Endothelial cell of coronary artery (primary cell): ENCODE results near the gene TRIOBP. TPM values are rescaled to one million over a fixed set of nuclear protein-coding genes. Genes with fewer than 3 reads are reported as not detected.

Source experiments
- total RNA-seq: library from RNA; depleted of rRNA; stranded (reverse); fragments of >200 nt; gene quantifications from 2 replicates; pipeline ENCODE4 v1.2.3, GENCODE V29; 2014

Gene TRIOBP
- 82.5 and 105 TPM in 2 replicates for total RNA-seq

GRCh38 chr22:37696657-37697537 is at the start of gene TRIOBP:
TSS of gene TRIOBP (plus strand) at chr22:37697048. CDS start at chr22:37701366, 4,318 bp downstream.

GRCh38 chr22:37658133-37659065 is 38.4 kb upstream of the TRIOBP start, which contains the start of gene PDXP:
TSS of gene PDXP (plus strand) at chr22:37658723. CDS start at chr22:37658783, 60 bp downstream.

GRCh38 chr22:37674951-37675929 is 21.6 kb upstream of the TRIOBP start, which contains the start of gene LGALS1:
TSS of gene LGALS1 (plus strand) at chr22:37675636. CDS start at chr22:37675703, 67 bp downstream.

GRCh38 chr22:37686002-37686982 is 10.6 kb upstream of the TRIOBP start, which contains the start of gene NOL12:
TSS of gene NOL12 (plus strand) at chr22:37686343. CDS start at chr22:37686393, 50 bp downstream.

GRCh38 chr22:37807410-37808293 is 110.8 kb downstream of the TRIOBP start, which contains the start of gene GCAT:
TSS of gene GCAT (plus strand) at chr22:37807934. CDS start at chr22:37807968, 34 bp downstream.

GRCh38 chr22:37823134-37823985 is 126.5 kb downstream of the TRIOBP start, which contains the start of gene GALR3:
TSS of gene GALR3 (plus strand) at chr22:37823382. CDS start at chr22:37823407, 25 bp downstream.

Other genes with a start within 250 kb of the TRIOBP start
- gene MFNG, start 210.7 kb upstream of the TRIOBP start, total RNA-seq = 73.4 and 104 TPM in 2 replicates
- 39.0 and 52.6 TPM in 2 replicates for gene CARD10, start 177.6 kb upstream of the TRIOBP start, total RNA-seq
- gene CDC42EP1, start 136.6 kb upstream of the TRIOBP start, total RNA-seq = 16.5 and 23.1 TPM in 2 replicates
- not detected in 2 replicates for gene LGALS2, start 117.0 kb upstream of the TRIOBP start, total RNA-seq
- 29.3 and 44.0 TPM in 2 replicates for gene GGA1, start 88.2 kb upstream of the TRIOBP start, total RNA-seq
- gene SH3BP1, start 57.4 kb upstream of the TRIOBP start, total RNA-seq = 0.54 and 2.5 TPM in 2 replicates
- 7.2 and 7.4 TPM in 2 replicates for gene PDXP, start 38.3 kb upstream of the TRIOBP start, total RNA-seq
- 7,806 and 8,155 TPM in 2 replicates for gene LGALS1, start 21.4 kb upstream of the TRIOBP start, total RNA-seq
- gene NOL12, start 10.7 kb upstream of the TRIOBP start, total RNA-seq = 26.7 and 37.4 TPM in 2 replicates
- gene GCAT, start 110.9 kb downstream of the TRIOBP start, total RNA-seq = 18.5 and 31.3 TPM in 2 replicates
- not detected in 2 replicates for gene GALR3, start 126.3 kb downstream of the TRIOBP start, total RNA-seq
- 22.9 and 31.6 TPM in 2 replicates for gene ANKRD54, start 147.3 kb downstream of the TRIOBP start, total RNA-seq
- 340 and 346 TPM in 2 replicates for gene EIF3L, start 152.4 kb downstream of the TRIOBP start, total RNA-seq
- 25.3 and 35.6 TPM in 2 replicates for gene MICALL1, start 209.2 kb downstream of the TRIOBP start, total RNA-seq